SK-N-SH (cell line): ENCODE data around the gene ARHGEF18. TPM values are rescaled to one million over a fixed set of nuclear protein-coding genes. Genes with fewer than 3 reads are reported as not detected.

Experiments used
- CTCF ChIA-PET: fragments of 300-600, 350-600 bp; formaldehyde crosslinking; extraction: SDS; loops from one replicate; lab custom pipeline; 2021; lab: Yijun Ruan, JAX
- POLR2A ChIA-PET: fragments of 350-600 bp; sonication (Branson Sonifier 250); formaldehyde crosslinking; extraction: SDS; loops from one replicate; lab custom pipeline; 2020; ENCODE audit warnings: antibody characterized with exemption, inconsistent platforms; lab: Yijun Ruan, JAX
- DNase-seq: peaks from one replicate; pipeline ENCODE4 v3.0.0; 2012
- H2AFZ ChIP-seq: fragments of 200-600 bp; sonication (generic); 2 replicates; pipeline ENCODE4 v1.8.1; 2016; ENCODE audit warnings: antibody characterized with exemption, mild to moderate bottlenecking, low read depth
- H3F3A ChIP-seq: fragments of 200-600 bp; sonication (generic); replicated peaks from 2 replicates; pipeline ENCODE3; 2016; ENCODE audit warnings: antibody characterized with exemption, mild to moderate bottlenecking; ENCODE audit not compliant: insufficient read depth
- H3K27ac ChIP-seq, 2 experiments: fragments of 200-500 bp in 1 of 2; fragments of 200-600 bp in 1 of 2; sonication (Bioruptor generic) in 1 of 2; sonication (generic), shearing (Covaris generic) in 1 of 2; 2 replicates each; pipeline versions ENCODE4 v1.5.1 to v1.6.1; 2014 to 2016; ENCODE audit warnings: low read depth in 2 of 2, inconsistent platforms in 1 of 2, low read length in 1 of 2, mild to moderate bottlenecking in 1 of 2, mixed read lengths in 1 of 2
- H3K27me3 ChIP-seq: fragments of 200-600 bp; sonication (generic), shearing (Covaris generic); 2 replicates; pipeline ENCODE4 v1.6.1; 2016; ENCODE audit warnings: mixed run types; ENCODE audit not compliant: insufficient read depth
- H3K36me3 ChIP-seq, 2 experiments: fragments of 200-500 bp in 1 of 2; fragments of 200-600 bp in 1 of 2; sonication (Bioruptor generic) in 1 of 2; sonication (generic) in 1 of 2; replicated peaks in 1 of 2; 2 replicates each; pipeline versions ENCODE3 to v1.5.1; 2014 to 2016; ENCODE audit warnings: low read length in 1 of 2, mild to moderate bottlenecking in 1 of 2; ENCODE audit not compliant: insufficient read depth in 2 of 2, control insufficient read depth in 1 of 2
- H3K4me1 ChIP-seq, 2 experiments: fragments of 200-500 bp in 1 of 2; fragments of 200-600 bp in 1 of 2; sonication (Bioruptor generic) in 1 of 2; sonication (generic), shearing (Covaris generic) in 1 of 2; 2 replicates each; pipeline versions ENCODE4 v1.5.1 to v1.6.1; 2014 to 2016; ENCODE audit warnings: low read depth in 1 of 2, low read length in 1 of 2, mixed run types in 1 of 2; ENCODE audit not compliant: insufficient read depth in 2 of 2, control insufficient read depth in 1 of 2
- H3K4me2 ChIP-seq: fragments of 200-600 bp; sonication (generic), shearing (Covaris generic); 2 replicates; pipeline ENCODE4 v1.6.1; 2017; ENCODE audit warnings: mixed run types
- H3K4me3 ChIP-seq, 2 experiments: fragments of 200-500 bp in 1 of 2; fragments of 200-600 bp in 1 of 2; sonication (Bioruptor generic) in 1 of 2; sonication (generic), shearing (Covaris generic) in 1 of 2; 2 replicates each; pipeline versions ENCODE4 v1.5.1 to v1.8.1; 2014 to 2016; ENCODE audit warnings: low read depth in 2 of 2, inconsistent platforms in 1 of 2, low read length in 1 of 2, mild to moderate bottlenecking in 1 of 2, mixed read lengths in 1 of 2, moderate library complexity in 1 of 2
- H3K79me2 ChIP-seq: fragments of 200-600 bp; sonication (generic); 2 replicates; pipeline ENCODE4 v1.8.1; 2017; ENCODE audit warnings: mild to moderate bottlenecking; ENCODE audit not compliant: insufficient read depth
- H3K9ac ChIP-seq: fragments of 200-600 bp; sonication (generic); 2 replicates; pipeline ENCODE4 v1.6.1; 2017; ENCODE audit warnings: mixed run types
- H3K9me2 ChIP-seq: fragments of 200-600 bp; sonication (generic); 2 replicates; pipeline ENCODE4 v1.6.1; 2017; ENCODE audit warnings: mixed run types
- H3K9me3 ChIP-seq: fragments of 200-600 bp; sonication (generic); 2 replicates; pipeline ENCODE4 v1.6.1; 2017; ENCODE audit warnings: mixed run types, mild to moderate bottlenecking, moderate library complexity
- H4K20me1 ChIP-seq: fragments of 200-600 bp; sonication (generic); 2 replicates; pipeline ENCODE4 v1.6.1; 2017; ENCODE audit warnings: mild to moderate bottlenecking, mixed run types; ENCODE audit not compliant: insufficient read depth
- CHD2 ChIP-seq: fragments of 150-350 bp; IDR thresholded peaks from 2 replicates; pipeline ENCODE4 v1.6.1; 2018; ENCODE audit warnings: low read length; ENCODE audit not compliant: partially characterized antibody
- CTCF ChIP-seq: fragments of 200-600 bp; sonication (generic); IDR thresholded peaks from 2 replicates; pipeline ENCODE4 v1.6.1; 2017; ENCODE audit warnings: antibody characterized with exemption, mild to moderate bottlenecking, moderate library complexity
- ELF1 ChIP-seq: IDR thresholded peaks from 2 replicates; pipeline ENCODE4 v1.4.0; 2012
- EZH2phosphoT487 ChIP-seq: fragments of 200-600 bp; sonication (generic); IDR thresholded peaks from 2 replicates; pipeline ENCODE4 v1.6.1; 2017; ENCODE audit warnings: low read depth, mixed run types, mild to moderate bottlenecking, antibody characterized with exemption, moderate library complexity, borderline replicate concordance
- FOXJ3 ChIP-seq: sonication (generic); formaldehyde crosslinking; IDR thresholded peaks from 2 replicates; pipeline ENCODE4 v1.5.1; 2020; ENCODE audit warnings: mild to moderate bottlenecking, missing genetic modification reagents
- FOXM1 ChIP-seq: IDR thresholded peaks from 2 replicates; pipeline ENCODE4 v1.4.0; 2012; ENCODE audit warnings: low read depth, mild to moderate bottlenecking
- IRF3 ChIP-seq: fragments of 150-350 bp; IDR thresholded peaks from 2 replicates; pipeline ENCODE4 v1.6.1; 2016; ENCODE audit warnings: mild to moderate bottlenecking, low read depth, low read length
- MAX ChIP-seq: IDR thresholded peaks from 2 replicates; pipeline ENCODE4 v1.4.0; 2012; ENCODE audit warnings: low read depth
- MEF2A ChIP-seq: IDR thresholded peaks from 2 replicates; pipeline ENCODE4 v1.4.0; 2012; ENCODE audit warnings: low read depth, borderline replicate concordance
- NFIC ChIP-seq: IDR thresholded peaks from 2 replicates; pipeline ENCODE4 v1.4.0; 2012; ENCODE audit warnings: borderline replicate concordance
- NRF1 ChIP-seq: IDR thresholded peaks from 2 replicates; pipeline ENCODE4 v1.6.1; 2012; ENCODE audit warnings: low read depth, mild to moderate bottlenecking, low read length
- PBX3 ChIP-seq: IDR thresholded peaks from 2 replicates; pipeline ENCODE4; 2012
- POLR2AphosphoS5 ChIP-seq: IDR thresholded peaks from 2 replicates; pipeline ENCODE4 v1.6.1; 2012; ENCODE audit warnings: low read depth, low read length
- RAD21 ChIP-seq: IDR thresholded peaks from 2 replicates; pipeline ENCODE4 v1.6.1; 2012; ENCODE audit warnings: mild to moderate bottlenecking, low read length
- RFX5 ChIP-seq: IDR thresholded peaks from 2 replicates; pipeline ENCODE4 v1.6.1; 2012; ENCODE audit warnings: mild to moderate bottlenecking, improper control_type of control experiment, low read length
- RXRA ChIP-seq: IDR thresholded peaks from 2 replicates; pipeline ENCODE4 v1.4.0; 2012; ENCODE audit warnings: low read depth, mild to moderate bottlenecking, borderline replicate concordance
- TEAD4 ChIP-seq: IDR thresholded peaks from 2 replicates; pipeline ENCODE4 v1.4.0; 2012; ENCODE audit warnings: mild to moderate bottlenecking, borderline replicate concordance; ENCODE audit not compliant: insufficient read depth
- USF1 ChIP-seq: IDR thresholded peaks from 2 replicates; pipeline ENCODE4 v1.4.0; 2012; ENCODE audit warnings: low read depth, borderline replicate concordance
- ZBTB33 ChIP-seq: IDR thresholded peaks from 2 replicates; pipeline ENCODE4 v1.4.0; 2012; ENCODE audit warnings: low read depth, borderline replicate concordance
- WGBS: methylation state at CpG from one replicate; pipeline ENCODE4 v1.1.6; 2017; ENCODE audit warnings: low lambda C conversion rate; 5-methylcytosine and 5-hydroxymethylcytosine counted together
- polyA plus RNA-seq, 3 experiments: library from polyadenylated mRNA; depleted of rRNA; stranded (reverse); fragments of >200 nt; gene quantifications; 2 replicates each; pipeline ENCODE4 v1.2.3, GENCODE V29; 2012

Gene ARHGEF18
- polyA plus RNA-seq, 1 of the 3 experiments (the other 2 are of a cell fraction): 11.7 TPM

GRCh38 chr19:7381073-7381390 lies 32.3 kb downstream of the ARHGEF18 start:
- CTCF ChIA-PET: interaction anchor here (0.8 to 5.6 kb wide), 8 partner anchors 9 to 280 kb away, joined by 3 to 44 read pairs (median 4); partner anchors contain the start of gene ARHGEF18
- TF ChIP-seq NFIC (no peak), POLR2AphosphoS5 (no peak), NRF1 (no peak), RAD21 (no peak), EZH2phosphoT487 (no peak), TEAD4 (no peak), MAX (no peak), RFX5 (no peak), USF1 (no peak), MEF2A (no peak), CTCF (no peak)
- TF ChIP-seq, all 33 proteins: peak for 0
- no peak overlapping the region for H3K9ac ChIP-seq
- POLR2A ChIA-PET: no interaction called here
- H3K9me3 ChIP-seq: no peaks in the 10 kb centered on the region
- no peaks in the 10 kb centered on the region for H3K27me3 ChIP-seq
- no peak overlapping the region for H3K4me3 ChIP-seq
- H3K27ac ChIP-seq: no peak overlapping the region
- H3K4me1 ChIP-seq: no peaks in the 10 kb centered on the region
- H3K79me2 ChIP-seq: no peaks in the 10 kb centered on the region
- H3F3A ChIP-seq: no peaks in the 10 kb centered on the region
- no peak for DNase-seq
- no peaks in the 10 kb centered on the region for H3K9me2 ChIP-seq
- H2AFZ ChIP-seq: no peak overlapping the region
- 75% methylated on average over 7 of the region's 7 CpGs for WGBS
- H3K4me2 ChIP-seq: no peak overlapping the region
- no peaks in the 10 kb centered on the region for H3K36me3 ChIP-seq
- H4K20me1 ChIP-seq: no peaks in the 10 kb centered on the region

- Histone ChIP-seq H3K4me1 (no peaks in the 10 kb centered on the region), H2AFZ (no peak overlapping the region), H3K9me3 (no peaks in the 10 kb centered on the region), H3F3A (no peaks in the 10 kb centered on the region), H3K36me3 (no peaks in the 10 kb centered on the region), H3K79me2 (no peaks in the 10 kb centered on the region), H3K4me2 (no peak overlapping the region), H4K20me1 (no peaks in the 10 kb centered on the region), H3K27me3 (no peaks in the 10 kb centered on the region), H3K27ac (no peak overlapping the region), H3K9ac (no peak overlapping the region), H3K4me3 (no peak overlapping the region), H3K9me2 (no peaks in the 10 kb centered on the region)
- WGBS: 20% methylated on average over 1 of the region's 9 CpGs
- no peak for DNase-seq
- POLR2A ChIA-PET: no interaction called here
- CTCF ChIA-PET: interaction anchor here (0.9 to 5.6 kb wide), 6 partner anchors 10 to 298 kb away, joined by 3 to 44 read pairs (median 4); partner anchors contain the start of gene TRAPPC5
- TF ChIP-seq PBX3 (no peak), RAD21 (no peak), IRF3 (no peak), NFIC (no peak), CHD2 (no peak), NRF1 (no peak), FOXJ3 (CRISPR knock-in tag) (no peak), ZBTB33 (no peak), FOXM1 (no peak), CTCF (no peak), RXRA (no peak), ELF1 (no peak)
These were observed 34.0 kb downstream of the ARHGEF18 start for GRCh38 chr19:7382694-7383093.
